CD4-positive, alpha-beta T cell treated with Interleukin-10 for 1 hour (primary cell): ENCODE data around the gene CHAT.

Experiments used
- DNase-seq: peaks from one replicate; pipeline ENCODE4 v3.0.0-alpha.2; 2020

CHAT gene

DNA sequence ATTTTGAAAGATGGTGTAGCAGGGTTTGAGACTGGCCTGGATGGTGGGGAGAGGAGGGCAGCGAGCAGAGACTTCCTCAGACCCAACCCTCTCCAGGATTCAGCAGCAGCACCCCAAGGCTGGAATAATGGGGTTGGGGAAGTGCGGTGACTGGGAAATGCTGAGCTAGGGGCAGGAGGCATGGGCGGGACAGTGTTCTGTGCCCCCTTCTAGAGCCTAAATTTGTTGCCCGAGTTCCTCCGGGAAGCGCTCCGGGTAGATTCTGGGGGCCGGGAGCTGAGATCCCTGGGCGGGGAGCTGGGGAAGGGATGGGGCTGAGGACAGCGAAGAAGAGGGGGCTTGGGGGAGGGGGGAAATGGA lies at the start of gene CHAT:
Gene CHAT, plus strand, starts transcription at position 156 of the 360 bp plus-strand sequence. Its CDS starts 153 bp downstream, at position 309.
- no peak for DNase-seq

DNA sequence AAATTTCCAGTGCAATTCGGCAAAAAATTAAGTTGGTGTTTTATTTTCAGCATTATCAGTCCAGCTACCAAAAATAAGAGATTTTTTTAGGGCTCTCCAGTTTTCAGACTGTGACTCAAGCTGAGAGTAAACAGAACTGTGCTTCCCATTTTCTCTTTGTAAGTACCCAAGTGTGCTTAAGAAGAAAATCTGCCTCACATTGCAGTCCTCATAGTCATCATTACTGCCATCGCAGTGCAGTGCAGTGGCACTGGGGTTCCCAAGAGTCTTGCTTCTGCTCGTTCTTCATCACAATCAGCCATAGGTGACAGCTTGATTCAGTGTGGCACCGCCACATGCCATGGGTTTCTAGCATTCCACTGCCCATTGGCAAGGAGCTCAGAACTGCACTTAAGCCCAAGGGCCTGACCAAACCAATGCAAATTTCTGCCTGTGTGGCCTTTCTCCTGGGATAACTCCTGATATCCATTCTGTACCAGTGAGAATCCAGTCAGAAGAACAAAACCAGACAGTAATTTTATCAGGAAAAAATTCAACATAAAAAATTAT lies 49.3 kb upstream of the CHAT start:
- DNase-seq = no peak

GRCh38 chr10:49567810-49568209 lies 46.0 kb upstream of the CHAT start:
- DNase-seq = no peak

GRCh38 chr10:49568235-49568634 lies 45.6 kb upstream of the CHAT start:
- DNase-seq = no peak

GRCh38 chr10:49569031-49569631 lies 44.7 kb upstream of the CHAT start:
- no peak for DNase-seq

DNA sequence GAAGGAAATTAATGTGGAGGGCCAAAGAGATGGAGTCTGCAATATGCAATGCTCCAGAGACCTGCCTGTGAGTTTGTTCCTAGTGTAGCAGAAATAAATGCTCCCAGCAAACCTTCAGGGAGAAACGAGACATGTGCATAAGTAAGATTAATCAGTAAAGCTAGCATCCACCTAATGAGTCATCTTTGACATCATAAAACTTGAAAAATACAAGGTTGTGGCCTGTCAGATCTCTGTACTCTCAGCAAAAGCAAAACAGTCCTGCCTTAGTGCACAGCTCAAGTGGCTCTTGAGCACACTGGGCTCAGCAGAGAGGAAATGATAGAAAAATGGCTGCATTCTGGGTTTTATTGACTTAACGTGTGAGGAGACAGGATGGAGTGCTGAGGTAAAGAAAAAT lies 42.4 kb upstream of the CHAT start:
- no peak for DNase-seq

GRCh38 chr10:49572594-49573114 lies 41.2 kb upstream of the CHAT start:
- no peak for DNase-seq

DNA sequence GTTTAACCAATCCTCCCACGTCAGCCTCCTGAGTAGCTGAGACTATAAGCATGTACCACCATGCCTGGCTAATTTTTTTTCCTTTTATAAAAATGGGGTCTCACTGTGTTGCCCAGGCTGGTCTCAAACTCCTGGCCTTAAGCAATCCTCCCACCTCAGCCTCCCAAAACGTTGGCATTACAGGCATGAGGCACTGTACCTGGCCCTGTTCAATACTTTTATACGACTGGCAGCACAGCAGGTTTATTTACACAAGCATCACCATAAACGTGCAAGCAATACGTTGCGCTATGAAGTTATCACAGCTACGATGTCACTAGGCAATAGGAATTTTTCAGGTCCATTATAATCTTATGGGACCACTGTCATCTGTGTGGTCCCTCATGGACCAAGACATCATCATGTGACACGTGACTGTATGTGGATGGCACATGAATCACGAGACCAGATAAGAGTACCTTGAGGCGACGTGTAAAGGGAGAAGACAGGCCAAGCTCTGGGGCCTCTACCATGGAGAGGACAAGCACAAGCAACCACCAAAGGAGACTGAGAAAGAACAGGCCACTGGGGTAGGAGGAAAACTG lies 38.3 kb upstream of the CHAT start:
- DNase-seq = no peak

DNA sequence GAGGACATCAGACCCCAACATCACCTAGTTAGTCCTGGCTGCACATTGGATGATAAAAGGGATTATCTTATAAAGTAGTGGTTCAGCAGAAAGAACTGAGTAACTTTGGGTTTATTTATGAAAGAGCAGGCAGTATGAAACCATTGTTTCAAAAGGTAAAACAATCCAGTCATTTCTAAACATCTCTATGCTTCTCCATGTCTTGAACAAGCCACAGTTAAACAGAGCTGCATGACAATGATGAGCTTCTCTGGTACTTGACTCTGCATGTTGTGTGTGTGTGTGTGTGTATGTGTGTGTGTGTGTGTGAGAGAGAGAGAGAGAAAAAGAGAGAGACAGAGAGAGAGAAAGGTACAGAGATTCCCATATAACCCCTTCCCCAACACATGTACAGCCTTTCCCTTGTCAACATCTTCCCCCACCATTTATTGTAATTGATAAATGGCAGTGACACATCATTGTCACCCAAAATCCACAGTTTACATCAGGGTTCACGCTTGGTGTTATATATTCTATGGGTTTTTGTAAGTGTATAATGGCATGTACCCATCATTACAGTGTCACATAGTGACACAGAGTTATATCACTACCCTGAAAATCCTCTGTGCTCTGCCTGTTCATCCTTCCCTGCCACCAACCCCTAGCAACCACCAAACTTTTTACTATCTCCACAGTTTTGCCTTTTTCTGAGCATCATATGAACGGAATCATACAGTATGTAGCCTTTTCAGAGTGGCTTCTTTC lies 36.5 kb upstream of the CHAT start:
- no peak for DNase-seq

DNA sequence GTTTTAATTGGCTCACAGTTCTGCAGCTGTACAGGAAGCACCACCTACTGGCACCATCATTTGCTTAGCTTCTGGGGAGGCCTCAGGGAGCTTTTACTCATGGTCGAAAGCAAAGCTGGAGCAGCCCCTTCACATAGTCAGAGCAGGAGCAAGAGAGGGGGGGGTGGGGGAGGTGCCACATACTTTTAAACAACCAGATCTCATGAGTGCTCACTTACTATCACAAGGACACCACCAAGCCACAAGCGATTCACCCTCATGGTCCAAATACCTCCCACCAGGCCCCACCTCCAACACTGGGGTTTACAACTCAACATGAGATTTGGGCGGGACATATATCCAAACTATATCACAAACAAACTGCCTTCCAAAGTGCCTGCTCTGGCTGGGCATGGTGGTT lies 35.4 kb upstream of the CHAT start:
- DNase-seq = no peak

GRCh38 chr10:49579621-49580020 lies 34.2 kb upstream of the CHAT start:
- no peak for DNase-seq

- DNase-seq = no peak
Observed at GRCh38 chr10:49585387-49585786, 28.4 kb upstream of the CHAT start.

DNA sequence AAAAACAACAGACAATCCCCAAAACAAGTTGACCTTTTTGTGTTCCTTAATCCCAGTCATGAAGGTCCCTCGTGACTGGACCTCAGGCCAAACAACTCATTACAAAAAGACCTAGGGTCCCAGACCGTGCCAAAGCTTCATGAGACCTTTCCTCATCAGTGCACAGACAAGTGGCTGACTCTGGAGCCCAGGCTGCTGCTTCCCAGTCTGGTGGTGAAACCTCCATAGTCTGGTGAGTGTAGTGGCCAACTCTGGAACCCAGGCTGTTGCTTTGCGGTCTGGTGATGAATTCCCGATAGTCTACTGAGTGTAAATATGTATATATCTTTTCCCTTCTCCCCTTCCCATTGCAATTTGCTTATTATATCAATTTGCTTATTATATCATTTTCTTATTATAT lies 25.9 kb upstream of the CHAT start:
- no peak for DNase-seq

GRCh38 chr10:49592726-49593563 lies 20.9 kb upstream of the CHAT start:
- DNase-seq = peak; percentile 54

DNA sequence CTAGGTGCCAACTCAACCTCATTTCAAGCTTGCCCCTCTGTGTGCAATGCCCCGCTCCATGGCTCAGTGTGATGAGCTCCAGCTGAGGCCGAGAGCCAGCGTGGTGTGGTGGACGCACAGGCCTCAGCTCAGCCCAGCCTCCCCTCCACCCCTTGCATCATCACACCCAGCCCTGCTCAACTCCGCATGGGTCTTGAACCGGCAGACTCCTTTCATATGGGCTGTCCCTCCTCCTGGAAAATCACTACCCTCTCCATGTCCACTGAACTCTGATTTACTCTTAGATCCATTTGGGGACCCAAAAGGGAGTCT lies 20.3 kb upstream of the CHAT start:
- no peak for DNase-seq

GRCh38 chr10:49593998-49594397 lies 19.8 kb upstream of the CHAT start:
- DNase-seq = no peak

- peak; percentile 26 for DNase-seq
Observed at GRCh38 chr10:49594594-49594993, 19.2 kb upstream of the CHAT start.

GRCh38 chr10:49595003-49595712 lies 18.7 kb upstream of the CHAT start:
- DNase-seq = no peak

- DNase-seq = no peak
Observed at GRCh38 chr10:49595713-49596492, 17.9 kb upstream of the CHAT start.

GRCh38 chr10:49596493-49596809 lies 17.4 kb upstream of the CHAT start:
- no peak for DNase-seq

DNA sequence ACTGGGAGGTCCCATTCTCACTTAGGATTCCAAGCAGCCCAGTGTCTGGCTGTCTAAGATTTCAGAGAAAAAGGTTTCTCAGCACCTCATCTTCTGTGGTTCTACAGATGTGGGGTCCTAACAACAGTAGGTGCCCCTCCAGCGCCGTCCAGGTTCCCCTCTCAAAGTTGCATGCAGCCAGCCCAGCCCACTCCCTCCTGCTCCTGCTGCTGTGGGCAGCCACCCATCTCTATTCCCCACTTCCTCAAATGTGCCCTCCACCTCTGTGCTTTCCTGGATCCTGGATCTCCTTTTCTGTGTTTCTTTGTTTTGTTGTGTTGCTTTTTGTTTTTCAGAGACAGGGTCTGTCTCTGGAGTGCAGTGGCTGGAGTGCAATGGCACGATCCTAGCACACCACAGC lies 17.0 kb upstream of the CHAT start:
- DNase-seq = no peak
